Ishikawa (cell line): ENCODE measurements around the gene SDR42E1.

Source experiments
- CEBPB ChIP-seq: IDR thresholded peaks from 2 replicates; pipeline ENCODE4 v1.6.1; 2012
- CREB1 ChIP-seq: IDR thresholded peaks from 2 replicates; pipeline ENCODE4 v1.6.1; 2012; ENCODE audit warnings: low read depth
- EGR1 ChIP-seq: IDR thresholded peaks from 2 replicates; pipeline ENCODE4 v1.6.1; 2012
- EP300 ChIP-seq: IDR thresholded peaks from 2 replicates; pipeline ENCODE4 v1.6.1; 2012; ENCODE audit warnings: borderline replicate concordance
- FOXM1 ChIP-seq: IDR thresholded peaks from 2 replicates; pipeline ENCODE4 v1.6.1; 2012; ENCODE audit warnings: low read depth, borderline replicate concordance
- NFIC ChIP-seq: IDR thresholded peaks from 2 replicates; pipeline ENCODE4 v1.6.1; 2012
- RAD21 ChIP-seq: IDR thresholded peaks from 2 replicates; pipeline ENCODE4 v1.6.1; 2012; ENCODE audit warnings: low read depth
- REST ChIP-seq: IDR thresholded peaks from 2 replicates; pipeline ENCODE4 v1.6.1; 2012; ENCODE audit warnings: low read depth, mild to moderate bottlenecking
- TAF1 ChIP-seq: IDR thresholded peaks from 2 replicates; pipeline ENCODE4 v1.6.1; 2012; ENCODE audit warnings: low read depth, mild to moderate bottlenecking
- TCF12 ChIP-seq: IDR thresholded peaks from 2 replicates; pipeline ENCODE4 v1.6.1; 2012; ENCODE audit warnings: low read depth
- TEAD4 ChIP-seq: IDR thresholded peaks from 2 replicates; pipeline ENCODE4 v1.6.1; 2012
- YY1 ChIP-seq: IDR thresholded peaks from 2 replicates; pipeline ENCODE4 v1.6.1; 2012; ENCODE audit warnings: low read depth
- ZBTB7A ChIP-seq: IDR thresholded peaks from 2 replicates; pipeline ENCODE4 v1.6.1; 2012; ENCODE audit warnings: low read depth
- TF ChIP-seq, protein P1 (sequence below): IDR thresholded peaks from 2 replicates; pipeline ENCODE4 v1.6.1; 2012
- TF ChIP-seq, protein P2 (sequence below): IDR thresholded peaks from 2 replicates; pipeline ENCODE4 v1.6.1; 2012

Gene SDR42E1

DNA sequence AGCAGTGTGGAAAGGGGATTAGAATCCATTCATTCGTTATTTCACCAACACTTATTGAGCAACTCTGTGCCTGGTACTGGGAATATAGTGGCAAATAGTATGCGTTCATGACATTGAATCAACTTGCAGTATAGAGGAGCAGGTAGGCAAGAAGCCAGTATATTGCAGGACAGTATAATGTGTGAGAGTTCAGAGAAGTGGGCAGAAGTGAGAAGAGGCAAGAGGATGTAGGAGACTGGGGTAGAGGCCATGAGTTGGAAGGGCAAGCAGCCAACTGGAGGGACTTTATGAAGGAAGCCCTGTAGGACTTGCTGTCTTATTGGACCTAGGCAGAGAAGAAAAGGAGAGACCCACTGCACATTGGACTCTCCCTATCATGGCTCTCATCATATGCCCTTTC, 36.1 kb upstream of the SDR42E1 start:
- TF ChIP-seq, protein P1, sequence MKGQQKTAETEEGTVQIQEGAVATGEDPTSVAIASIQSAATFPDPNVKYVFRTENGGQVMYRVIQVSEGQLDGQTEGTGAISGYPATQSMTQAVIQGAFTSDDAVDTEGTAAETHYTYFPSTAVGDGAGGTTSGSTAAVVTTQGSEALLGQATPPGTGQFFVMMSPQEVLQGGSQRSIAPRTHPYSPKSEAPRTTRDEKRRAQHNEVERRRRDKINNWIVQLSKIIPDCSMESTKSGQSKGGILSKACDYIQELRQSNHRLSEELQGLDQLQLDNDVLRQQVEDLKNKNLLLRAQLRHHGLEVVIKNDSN = no peak
- TF ChIP-seq ZBTB7A (no peak), TCF12 (no peak), REST (no peak), FOXM1 (no peak), RAD21 (no peak), CEBPB (no peak), YY1 (no peak), TEAD4 (no peak), EGR1 (no peak), TAF1 (no peak), CREB1 (no peak), EP300 (no peak), NFIC (no peak)
- TF ChIP-seq, protein P2, sequence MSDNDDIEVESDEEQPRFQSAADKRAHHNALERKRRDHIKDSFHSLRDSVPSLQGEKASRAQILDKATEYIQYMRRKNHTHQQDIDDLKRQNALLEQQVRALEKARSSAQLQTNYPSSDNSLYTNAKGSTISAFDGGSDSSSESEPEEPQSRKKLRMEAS = no peak

DNA sequence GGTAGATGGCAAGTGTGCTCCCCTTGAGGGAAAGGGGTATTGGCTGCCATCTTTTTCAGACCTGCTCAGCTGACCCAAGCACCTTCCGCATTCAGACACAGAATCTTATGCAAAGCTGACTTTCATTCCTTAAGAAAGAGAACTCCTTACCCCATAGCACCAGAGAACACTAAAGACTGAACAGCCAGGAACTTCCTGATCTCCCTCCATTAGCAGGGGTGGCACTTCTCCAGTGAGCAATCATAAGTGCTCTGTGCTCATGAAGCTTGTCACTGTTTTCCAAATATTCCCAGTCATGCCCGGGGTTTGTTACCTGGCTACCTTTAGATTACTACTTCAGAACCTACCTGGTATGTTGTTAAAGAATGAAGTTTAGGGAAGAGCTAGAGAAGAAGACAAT, 35.7 kb upstream of the SDR42E1 start:
- TF ChIP-seq TCF12 = no peak
- no peak for TF ChIP-seq YY1
- no peak for TF ChIP-seq RAD21
- no peak for TF ChIP-seq TAF1
- no peak for TF ChIP-seq NFIC
- TF ChIP-seq, protein P1 = no peak
- TF ChIP-seq FOXM1 = no peak
- TF ChIP-seq EP300 = no peak

DNA sequence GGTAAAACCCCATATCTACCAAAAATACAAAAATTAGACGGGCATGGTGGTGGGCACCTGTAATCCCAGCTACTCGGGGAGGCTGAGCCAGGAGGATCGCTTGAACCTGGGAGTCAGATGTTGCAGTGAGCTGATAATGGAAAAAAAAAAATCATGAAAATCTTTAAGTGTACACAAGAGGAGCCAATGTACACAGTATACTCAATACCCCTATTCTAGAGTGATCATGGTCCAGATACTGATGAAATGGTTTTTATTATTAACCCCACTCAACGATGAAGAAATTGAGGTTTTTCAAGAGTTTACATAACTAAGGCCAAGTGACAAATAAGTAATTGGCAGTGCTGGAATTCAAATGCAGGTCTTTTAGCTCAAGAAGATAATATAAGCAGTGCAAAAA, 35.3 kb upstream of the SDR42E1 start:
- no peak for TF ChIP-seq EGR1
- no peak for TF ChIP-seq ZBTB7A
- TF ChIP-seq RAD21 = no peak
- TF ChIP-seq, protein P1 = no peak
- no peak for TF ChIP-seq TAF1
- TF ChIP-seq CREB1 = no peak
- TF ChIP-seq REST = no peak
- TF ChIP-seq CEBPB = no peak
- no peak for TF ChIP-seq TEAD4

DNA sequence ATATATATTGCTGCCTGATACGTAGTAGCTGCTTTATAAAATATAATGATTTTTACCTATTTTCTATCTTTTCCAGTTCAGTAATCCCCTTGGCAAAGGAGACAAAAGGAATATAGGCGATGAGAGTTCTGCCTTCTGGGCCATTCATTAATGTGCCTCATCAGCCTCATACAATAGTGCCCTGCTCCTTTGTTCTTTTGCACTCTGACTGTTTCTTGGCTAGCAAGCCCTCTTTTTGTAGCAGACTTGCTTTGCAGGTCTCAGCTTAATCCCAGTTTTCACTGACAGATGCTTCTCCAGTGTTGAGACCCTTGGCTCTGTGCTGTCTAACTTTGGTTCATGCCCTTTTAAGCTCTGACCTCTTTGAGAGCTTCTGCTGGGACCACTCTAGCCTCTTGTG, 34.2 kb upstream of the SDR42E1 start:
- TF ChIP-seq CEBPB (no peak), TEAD4 (no peak), CREB1 (no peak), EP300 (no peak), TCF12 (no peak), FOXM1 (no peak), YY1 (no peak), ZBTB7A (no peak), NFIC (no peak), TAF1 (no peak), EGR1 (no peak), RAD21 (no peak), REST (no peak)
- TF ChIP-seq, protein P2 = no peak
- TF ChIP-seq, protein P1 = no peak
